Measurements from ENCODE around the gene ALK. TPM values are rescaled to one million over a fixed set of nuclear protein-coding genes. Genes with fewer than 3 reads are reported as not detected.

Gene ALK
- polyA plus RNA-seq, 3 donors = 0.02 to 1.0 (median 0.13) TPM

DNA sequence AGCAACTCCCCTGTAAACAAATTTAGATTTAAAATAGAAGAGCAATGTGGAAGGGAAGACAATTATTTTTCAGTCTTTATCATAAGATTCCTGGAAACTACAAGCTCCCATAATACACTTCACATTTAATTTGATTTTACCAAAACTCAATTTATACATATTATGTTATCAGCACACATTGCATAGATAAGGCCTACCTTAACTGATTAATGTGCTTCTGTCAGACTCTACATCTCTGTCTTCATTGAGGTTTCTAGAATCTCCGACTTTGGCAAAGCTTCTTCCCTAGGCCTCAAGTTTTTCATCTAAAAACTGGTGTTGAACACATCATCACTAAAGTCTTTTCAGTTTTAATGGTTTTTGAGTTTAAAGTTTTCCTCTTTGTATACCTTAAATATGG lies 440.1 kb downstream of the ALK start:
- WGBS, 3 donors = 75 to 83% (median 80%) methylated on average over 1 of the region's 1 CpG
- no peak overlapping the region for H3K27ac ChIP-seq (ENCODE audit: low read depth, low read length)

DNA sequence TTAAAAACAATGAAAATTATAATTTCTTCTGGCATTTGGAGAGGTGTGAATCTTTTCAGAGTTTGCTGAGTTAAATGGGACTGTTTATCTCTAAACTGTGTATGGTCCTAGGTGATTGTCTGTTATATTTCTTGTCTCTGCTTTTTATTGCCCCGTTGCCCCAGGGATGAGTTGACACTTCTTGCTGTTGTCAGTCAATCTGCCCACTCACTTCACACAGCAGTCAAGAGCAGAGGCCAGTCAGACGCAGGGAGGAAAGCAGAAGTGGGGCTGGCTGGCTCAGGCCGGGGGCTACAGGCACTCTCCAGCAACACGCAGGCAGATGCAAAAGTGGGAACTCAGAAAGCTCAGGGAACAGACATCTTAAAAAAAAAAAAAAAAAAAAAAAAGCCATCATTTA lies 441.0 kb downstream of the ALK start:
- WGBS, 3 donors = 34 to 75% (median 36%) methylated on average over 4 of the region's 4 CpGs
- H3K27ac ChIP-seq (ENCODE audit: low read depth, low read length) = no peak overlapping the region

DNA sequence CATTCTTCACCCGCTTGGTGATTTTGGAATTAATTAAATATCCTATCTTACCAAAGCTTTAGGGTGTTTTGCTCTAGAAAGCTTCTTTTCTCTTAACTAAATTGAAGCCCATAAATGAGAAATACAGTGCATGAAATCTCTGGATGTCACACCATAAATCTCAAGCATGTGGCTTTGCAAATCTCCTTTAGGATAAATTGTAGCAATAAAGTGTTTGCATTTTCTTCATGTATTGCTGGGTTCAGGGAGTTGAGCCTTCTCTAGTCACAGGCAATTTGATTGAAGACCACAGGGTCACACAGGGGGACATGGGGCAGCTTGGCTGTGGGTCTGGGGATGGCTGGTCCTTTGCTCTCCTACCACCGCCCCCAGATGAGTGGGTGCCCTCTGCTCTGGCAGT lies 442.0 kb downstream of the ALK start:
- 91 to 99% (median 94%) methylated on average over 2 of the region's 2 CpGs for WGBS, 3 donors
- H3K27ac ChIP-seq (ENCODE audit: low read depth, low read length) = no peak overlapping the region

- 90 to 94% (median 92%) methylated on average over 4 of the region's 4 CpGs for WGBS, 3 donors
- no peak overlapping the region for H3K27ac ChIP-seq (ENCODE audit: low read depth, low read length)
Measured at GRCh38 chr2:29478641-29479040, 442.7 kb downstream of the ALK start.

DNA sequence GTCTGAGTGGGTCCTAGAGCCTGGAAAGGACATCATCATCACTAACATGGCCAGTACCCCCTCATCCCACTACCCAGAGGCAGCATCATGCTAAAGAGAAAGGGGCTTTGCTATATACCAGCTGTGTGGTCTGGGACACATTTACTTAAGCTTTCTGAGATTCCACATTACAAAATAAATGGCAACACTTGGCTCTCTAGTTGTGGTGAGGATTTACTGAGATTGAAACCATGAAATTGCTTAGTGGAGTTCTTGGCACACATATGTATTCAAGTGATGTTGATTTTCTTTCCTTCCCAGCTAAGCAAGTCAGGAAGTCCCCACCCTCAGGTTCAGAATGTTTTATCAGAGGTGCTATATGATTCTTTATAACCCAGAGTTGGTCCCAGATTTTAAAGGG lies 444.2 kb downstream of the ALK start:
- no peak overlapping the region for H3K27ac ChIP-seq (ENCODE audit: low read depth, low read length)

DNA sequence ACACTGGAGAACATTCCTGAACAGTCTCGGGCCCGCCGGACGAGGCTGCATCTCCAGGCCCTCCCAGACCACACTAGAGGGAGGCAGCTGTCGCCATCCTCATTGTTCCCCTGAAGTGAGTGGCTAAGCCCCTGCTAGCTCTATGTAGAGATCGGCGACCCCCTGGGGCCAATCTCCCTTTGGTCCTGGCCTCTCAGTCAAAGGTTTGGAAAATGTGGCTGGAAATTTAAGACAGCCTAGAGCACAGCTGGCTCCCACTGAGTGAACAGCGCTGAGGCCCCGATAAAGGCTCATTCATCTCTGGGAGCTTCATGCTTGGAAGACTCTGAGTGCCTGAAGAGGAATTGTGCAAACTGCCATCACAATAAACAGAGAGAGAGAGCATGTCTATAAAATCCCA lies 445.9 kb downstream of the ALK start:
- WGBS, 3 donors = 85 to 91% (median 87%) methylated on average over 9 of the region's 9 CpGs
- H3K27ac ChIP-seq (ENCODE audit: low read depth, low read length) = no peak overlapping the region

DNA sequence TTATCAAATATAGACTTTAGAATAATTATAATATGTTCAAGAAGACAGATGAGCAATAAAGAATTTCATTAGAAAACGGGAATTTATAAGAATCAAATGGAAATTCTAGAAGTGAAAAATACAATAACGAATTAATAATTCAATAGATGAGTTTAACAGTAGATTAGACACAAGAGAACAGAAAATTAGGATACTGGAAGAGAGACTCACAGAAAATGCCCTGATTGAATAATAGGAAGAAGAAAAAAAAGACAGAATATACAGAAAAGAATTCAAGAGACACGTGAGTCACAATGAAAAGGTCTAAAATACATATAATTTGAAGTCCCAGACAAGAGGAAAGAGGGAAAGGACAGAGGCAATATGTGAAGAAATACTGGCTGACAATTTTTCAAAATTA lies 451.4 kb downstream of the ALK start:
- H3K27ac ChIP-seq (ENCODE audit: low read depth, low read length) = no peak overlapping the region
- WGBS, 3 donors = 60 to 72% (median 65%) methylated on average over 3 of the region's 3 CpGs

DNA sequence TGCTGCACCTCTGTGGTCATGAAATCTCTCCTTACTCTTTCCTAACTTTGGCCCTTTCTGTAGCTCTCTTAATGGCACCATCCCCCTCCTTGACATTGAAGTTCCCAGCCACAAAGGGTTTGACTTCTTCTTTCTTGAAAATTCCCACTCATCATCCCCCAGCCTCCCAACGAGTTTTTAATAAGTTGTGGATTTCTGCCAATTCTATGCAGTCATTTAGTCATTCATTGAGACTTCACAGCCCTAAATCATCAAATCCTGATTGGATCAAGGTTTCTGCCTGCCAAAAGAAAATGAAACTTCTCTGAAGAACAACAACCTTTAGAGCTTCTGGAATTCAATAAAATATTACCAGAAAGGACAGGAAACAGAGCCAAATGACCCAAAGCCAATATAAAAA lies 451.9 kb downstream of the ALK start:
- no peak overlapping the region for H3K27ac ChIP-seq (ENCODE audit: low read depth, low read length)
- 31 to 51% (median 42%) methylated on average over 1 of the region's 1 CpG for WGBS, 3 donors

- 66 to 78% (median 74%) methylated on average over 3 of the region's 3 CpGs for WGBS, 3 donors
- H3K27ac ChIP-seq (ENCODE audit: low read depth, low read length) = no peak overlapping the region
Measured at GRCh38 chr2:29463181-29463900, 458.0 kb downstream of the ALK start.

GRCh38 chr2:29462293-29462692 lies 459.1 kb downstream of the ALK start:
- no peak overlapping the region for H3K27ac ChIP-seq (ENCODE audit: low read depth, low read length)
- WGBS, 3 donors = 87 to 88% (median 87%) methylated on average over 5 of the region's 5 CpGs

- H3K27ac ChIP-seq (ENCODE audit: low read depth, low read length) = no peak overlapping the region
- 45 to 59% (median 57%) methylated on average over 3 of the region's 3 CpGs for WGBS, 3 donors
Measured at GRCh38 chr2:29460190-29460589, 461.2 kb downstream of the ALK start.

GRCh38 chr2:29459445-29460179 lies 461.8 kb downstream of the ALK start:
- no peak overlapping the region for H3K27ac ChIP-seq (ENCODE audit: low read depth, low read length)
- 75 to 88% (median 80%) methylated on average over 4 of the region's 4 CpGs for WGBS, 3 donors

DNA sequence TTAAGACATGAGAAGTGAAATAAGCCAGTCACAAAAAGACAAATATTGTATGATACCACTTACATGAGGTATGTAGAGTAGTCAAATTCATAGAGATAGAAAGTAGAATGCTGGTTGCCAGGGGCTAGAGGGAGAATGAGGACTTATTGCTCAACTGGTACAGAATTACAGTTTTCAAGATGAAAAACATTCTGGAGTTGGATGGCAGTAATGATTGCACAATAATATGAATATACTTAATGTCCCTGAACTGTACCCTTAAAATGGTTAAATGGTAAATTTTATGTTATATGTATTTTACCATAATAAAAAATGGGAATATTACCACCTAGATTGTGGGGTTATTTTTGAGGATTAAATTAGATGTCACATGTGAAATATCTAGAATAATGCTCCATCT lies 465.0 kb downstream of the ALK start:
- no peak overlapping the region for H3K27ac ChIP-seq (ENCODE audit: low read depth, low read length)

DNA sequence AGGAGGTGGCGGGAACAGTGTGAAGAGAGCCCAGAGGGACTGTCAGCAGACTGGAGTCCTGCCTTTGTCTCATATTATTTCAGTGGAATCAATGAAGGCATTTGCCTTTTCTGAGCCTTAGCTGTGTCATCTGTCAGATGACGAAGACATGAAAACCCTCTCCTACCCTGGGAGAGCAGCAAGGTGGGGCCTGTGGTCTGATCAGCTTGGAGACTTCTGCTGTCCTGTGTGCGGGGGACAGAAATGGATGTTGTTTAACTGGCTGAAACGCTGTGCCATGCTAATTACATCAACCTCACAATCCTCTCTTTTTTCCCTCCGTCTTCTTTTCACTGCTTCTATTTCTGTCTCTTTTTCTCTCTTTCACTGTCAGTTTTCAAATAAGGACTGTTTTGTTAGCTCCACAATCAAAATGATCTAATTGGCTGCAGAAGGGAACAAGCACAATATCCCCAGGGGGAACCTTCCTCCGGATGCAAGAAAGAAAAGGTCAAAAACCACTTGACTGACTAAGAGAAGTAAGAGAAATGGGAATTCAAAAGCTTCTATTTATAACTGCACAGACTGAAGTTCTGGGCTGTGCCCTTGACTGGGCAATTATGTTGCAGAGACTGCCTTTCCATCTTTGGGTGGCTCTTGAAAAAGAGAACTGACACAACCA lies 466.1 kb downstream of the ALK start:
- WGBS, 3 donors = 51 to 78% (median 62%) methylated on average over 6 of the region's 6 CpGs
- H3K27ac ChIP-seq (ENCODE audit: low read depth, low read length) = no peak overlapping the region

GRCh38 chr2:29452036-29452435 lies 469.4 kb downstream of the ALK start:
- H3K27ac ChIP-seq (ENCODE audit: low read depth, low read length) = no peak overlapping the region
- WGBS, 3 donors = 71 to 87% (median 78%) methylated on average over 5 of the region's 5 CpGs

- WGBS, 3 donors = 25 to 52% (median 28%) methylated on average over 5 of the region's 5 CpGs
- no peak overlapping the region for H3K27ac ChIP-seq (ENCODE audit: low read depth, low read length)
Measured at GRCh38 chr2:29450596-29451222, 470.7 kb downstream of the ALK start.

GRCh38 chr2:29449499-29449898 lies 471.9 kb downstream of the ALK start:
- 53 to 91% (median 59%) methylated on average over 2 of the region's 2 CpGs for WGBS, 3 donors
- no peak overlapping the region for H3K27ac ChIP-seq (ENCODE audit: low read depth, low read length)

- WGBS, 3 donors = 55 to 79% (median 58%) methylated on average over 8 of the region's 8 CpGs
- no peak overlapping the region for H3K27ac ChIP-seq (ENCODE audit: low read depth, low read length)
Measured at GRCh38 chr2:29448096-29448688, 473.2 kb downstream of the ALK start.

DNA sequence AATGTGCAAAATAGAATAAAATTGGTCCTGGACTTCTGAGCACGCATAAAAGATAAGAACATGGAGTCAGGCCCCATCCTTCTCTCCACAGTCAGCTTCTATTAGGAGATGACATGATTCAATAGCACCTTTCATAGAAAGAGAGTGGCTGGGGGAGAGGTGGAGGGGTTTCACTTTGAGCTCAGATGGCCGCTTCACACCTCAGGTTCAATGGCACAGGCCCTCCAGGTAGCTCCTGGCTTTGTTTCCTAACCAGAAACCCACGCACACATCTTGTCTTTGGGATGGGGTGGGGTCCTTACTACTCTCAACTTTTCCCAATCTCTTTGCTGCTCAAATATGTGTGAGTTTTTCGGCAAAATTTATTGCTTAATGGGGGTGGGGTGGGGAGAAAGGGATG lies 473.9 kb downstream of the ALK start:
- WGBS, 3 donors = 77 to 93% (median 81%) methylated on average over 4 of the region's 4 CpGs
- no peak overlapping the region for H3K27ac ChIP-seq (ENCODE audit: low read depth, low read length)

All from adipose tissue (tissue), 3 donors.